HCT116 (cell line): ENCODE data around the gene EIF2AK2. TPM values are rescaled to one million over a fixed set of nuclear protein-coding genes. Genes with fewer than 3 reads are reported as not detected.

Experiments
- ATAC-seq: fragments of 200-7000 bp; cut with Tn5 transposase; 2 replicates; pipeline ENCODE4 v1.9.1; 2020; ENCODE audit warnings: mild to moderate bottlenecking, moderate library complexity
- Bru-seq: library from RNA; stranded (reverse); fragments of 400-500 nt; gene quantifications from one replicate; lab custom pipeline; 2021; lab: Mats Ljungman, UMichigan
- BruChase-seq, 2 experiments: library from RNA; stranded (reverse); fragments of 400-500 nt; gene quantifications; one replicate each; lab custom pipeline; 2021; lab: Mats Ljungman, UMichigan
- BruUV-seq: library from RNA; stranded (reverse); fragments of 400-500 nt; replicated peaks from 2 replicates; lab custom pipeline; 2021; lab: Mats Ljungman, UMichigan
- CTCF ChIA-PET: fragments of 300-600 bp; sonication (Branson Sonifier 250); formaldehyde crosslinking; loops from one replicate; lab custom pipeline; 2021; ENCODE audit warnings: antibody characterized with exemption; lab: Charles Lee
- POLR2A ChIA-PET: fragments of 300-600, 350-600 bp; sonication (Branson Sonifier 250); formaldehyde crosslinking; loops from one replicate; lab custom pipeline; 2021; ENCODE audit warnings: antibody characterized with exemption; lab: Charles Lee
- RAD21 ChIA-PET, 2 experiments: fragments of 300-600 bp; sonication (Branson Sonifier 250); formaldehyde crosslinking; loops; one replicate each; lab custom pipeline; 2023; ENCODE audit warnings: low total read pairs in 2 of 2; ENCODE audit not compliant: uncharacterized antibody in 2 of 2, unreplicated experiment in 2 of 2, low non-redundant PET in 1 of 2; lab: Charles Lee
- DNase-seq: peaks from one replicate; pipeline ENCODE4 v3.0.0-alpha.2; 2010; ENCODE audit warnings: low read depth, low spot score
- H2AFZ ChIP-seq: fragments of 200-600 bp; shearing (Covaris generic), sonication (generic); 2 replicates; pipeline ENCODE4 v1.6.1; 2017; ENCODE audit warnings: low read depth, mixed run types, mixed read lengths, antibody characterized with exemption, low read length; ENCODE audit not compliant: poor library complexity, severe bottlenecking
- H3K27ac ChIP-seq: 2 replicates; pipeline ENCODE4 v1.5.1; 2012; ENCODE audit warnings: low read depth, low read length
- H3K27me3 ChIP-seq: fragments of 200-600 bp; sonication (generic); 2 replicates; pipeline ENCODE4 v1.6.1; 2016; ENCODE audit warnings: mixed run types, low read length, mixed read lengths; ENCODE audit not compliant: insufficient read depth
- H3K36me3 ChIP-seq, 2 experiments: fragments of 200-500 bp in 1 of 2; fragments of 200-600 bp in 1 of 2; sonication (Bioruptor generic) in 1 of 2; sonication (generic) in 1 of 2; 2 replicates each; pipeline versions ENCODE4 v1.5.1 to v1.6.1; 2014 to 2016; ENCODE audit warnings: low read length in 2 of 2, inconsistent platforms in 1 of 2, mixed read lengths in 1 of 2, mixed run types in 1 of 2; ENCODE audit not compliant: insufficient read depth in 2 of 2, control insufficient read depth in 1 of 2
- H3K4me1 ChIP-seq, 2 experiments: fragments of 200-600 bp in 1 of 2; sonication (generic) in 1 of 2; 2 replicates each; pipeline versions ENCODE4 v1.5.1 to v1.6.1; 2012 to 2017; ENCODE audit warnings: low read length in 2 of 2, inconsistent platforms in 1 of 2, mild to moderate bottlenecking in 1 of 2, mixed read lengths in 1 of 2, mixed run types in 1 of 2, moderate library complexity in 1 of 2; ENCODE audit not compliant: insufficient read depth in 2 of 2, control insufficient read depth in 1 of 2
- H3K4me2 ChIP-seq: fragments of 200-600 bp; sonication (generic); 2 replicates; pipeline ENCODE4 v1.6.1; 2017; ENCODE audit warnings: mixed run types, low read length, mixed read lengths
- H3K4me3 ChIP-seq, 2 experiments: fragments of 200-600 bp in 1 of 2; sonication (generic) in 1 of 2; replicated peaks in 1 of 2; 2 replicates each; pipeline ENCODE4 v1.5.1; 2011 to 2016; ENCODE audit warnings: low read length in 2 of 2, control low read depth in 1 of 2, low read depth in 1 of 2, mild to moderate bottlenecking in 1 of 2, mixed read lengths in 1 of 2, mixed run types in 1 of 2
- H3K79me2 ChIP-seq: fragments of 200-600 bp; sonication (generic); 2 replicates; pipeline ENCODE4 v1.6.1; 2017; ENCODE audit warnings: mild to moderate bottlenecking, mixed run types, low read length, moderate library complexity, mixed read lengths; ENCODE audit not compliant: insufficient read depth
- H3K9ac ChIP-seq: fragments of 200-600 bp; sonication (generic); 2 replicates; pipeline ENCODE4 v1.6.1; 2016; ENCODE audit warnings: low read length, mixed read lengths
- H3K9me2 ChIP-seq: fragments of 200-600 bp; sonication (generic), shearing (Covaris generic); 2 replicates; pipeline ENCODE4 v1.6.1; 2017; ENCODE audit warnings: mixed run types, mild to moderate bottlenecking, moderate library complexity; ENCODE audit not compliant: insufficient read depth
- H3K9me3 ChIP-seq, 2 experiments: fragments of 200-500 bp in 1 of 2; fragments of 200-600 bp in 1 of 2; sonication (Bioruptor generic) in 1 of 2; sonication (generic) in 1 of 2; 2 replicates each; pipeline ENCODE4 v1.6.1; 2014 to 2017; ENCODE audit warnings: low read length in 2 of 2, mixed read lengths in 2 of 2, inconsistent platforms in 1 of 2, low read depth in 1 of 2, mild to moderate bottlenecking in 1 of 2, mixed run types in 1 of 2, moderate library complexity in 1 of 2; ENCODE audit not compliant: control insufficient read depth in 1 of 2, insufficient read depth in 1 of 2
- H4K20me1 ChIP-seq: fragments of 200-600 bp; sonication (generic), shearing (Covaris generic); 2 replicates; pipeline ENCODE4 v1.6.1; 2017; ENCODE audit warnings: mixed run types, mild to moderate bottlenecking, moderate library complexity; ENCODE audit not compliant: insufficient read depth
- ELF1 ChIP-seq: IDR thresholded peaks from 2 replicates; pipeline ENCODE4 v1.6.1; 2012; ENCODE audit warnings: low read depth, borderline replicate concordance
- FOSL1 ChIP-seq: IDR thresholded peaks from 2 replicates; pipeline ENCODE4 v1.6.1; 2012; ENCODE audit warnings: low read depth
- MAX ChIP-seq: IDR thresholded peaks from 2 replicates; pipeline ENCODE4 v1.6.1; 2012
- POLR2AphosphoS5 ChIP-seq: IDR thresholded peaks from 2 replicates; pipeline ENCODE4 v1.6.1; 2011; ENCODE audit warnings: mild to moderate bottlenecking, low read depth, low read length, moderate library complexity
- SIN3A ChIP-seq: IDR thresholded peaks from 2 replicates; pipeline ENCODE4 v1.6.1; 2012; ENCODE audit warnings: low read depth
- YY1 ChIP-seq: IDR thresholded peaks from 2 replicates; pipeline ENCODE4 v1.6.1; 2011; ENCODE audit warnings: low read length, low read depth, moderate library complexity, mild to moderate bottlenecking; ENCODE audit not compliant: insufficient replicate concordance; ENCODE audit errors: extremely low read depth
- ZFX ChIP-seq: fragments of 450-650 bp; IDR thresholded peaks from 2 replicates; pipeline ENCODE4 v1.6.1; 2017
- intact Hi-C: fragments of 100-400 bp; cut with micrococcal nuclease; formaldehyde crosslinking; loops from 2 replicates; pipeline ENCODE4 v1.10.0; 2022
- long read RNA-seq: library from polyadenylated mRNA; unstranded; transcript quantifications from one replicate; pipeline ENCODE4 v2.0.0, GENCODE V29; 2021; ENCODE audit not compliant: unreplicated experiment
- polyA plus RNA-seq: library from polyadenylated mRNA; unstranded; fragments of >200 nt; gene quantifications from 2 replicates; pipeline ENCODE4 v1.2.1, GENCODE V29; 2012; ENCODE audit warnings: missing spikeins
- total RNA-seq: library from RNA; stranded (reverse); gene quantifications from one replicate; pipeline ENCODE4 v1.2.1, GENCODE V29; 2021; ENCODE audit not compliant: unreplicated experiment
- TF ChIP-seq, protein P1 (sequence below): IDR thresholded peaks from 2 replicates; pipeline ENCODE4 v1.6.1; 2011; ENCODE audit warnings: mild to moderate bottlenecking, low read length, moderate library complexity; ENCODE audit not compliant: insufficient replicate concordance; ENCODE audit errors: extremely low read depth

The EIF2AK2 gene
- total RNA-seq (40.7 TPM), Bru-seq, nascent RNA (percentile 81 among the genes with signal in this experiment), BruChase-seq, experiment 1, labeled RNA remaining after a 6-hour chase (percentile 94 among the genes with signal in this experiment), BruChase-seq, experiment 2, labeled RNA remaining after a 2-hour chase (percentile 88 among the genes with signal in this experiment)
- polyA plus RNA-seq = 4.8 and 7.2 TPM in 2 replicates
- long read RNA-seq, full-length matches to known transcripts = 11 of 56 reads
- long read RNA-seq, partial matches to known transcripts = 24 of 56 reads
- long read RNA-seq, other reads (novel, unspliced or antisense) = 21 of 56 reads

GRCh38 chr2:37156857-37157714 is at the start of gene EIF2AK2:
TSS of gene EIF2AK2 (minus strand) at chr2:37156980. CDS start at chr2:37147806, 9,174 bp downstream.
- peak; percentile 65; the same call in 1 of the 2 replicates for TF ChIP-seq SIN3A
- TF ChIP-seq MAX = peak; percentile 71
- TF ChIP-seq ELF1 = no peak
- TF ChIP-seq POLR2AphosphoS5 = peak; percentile 67
- TF ChIP-seq, protein P1, sequence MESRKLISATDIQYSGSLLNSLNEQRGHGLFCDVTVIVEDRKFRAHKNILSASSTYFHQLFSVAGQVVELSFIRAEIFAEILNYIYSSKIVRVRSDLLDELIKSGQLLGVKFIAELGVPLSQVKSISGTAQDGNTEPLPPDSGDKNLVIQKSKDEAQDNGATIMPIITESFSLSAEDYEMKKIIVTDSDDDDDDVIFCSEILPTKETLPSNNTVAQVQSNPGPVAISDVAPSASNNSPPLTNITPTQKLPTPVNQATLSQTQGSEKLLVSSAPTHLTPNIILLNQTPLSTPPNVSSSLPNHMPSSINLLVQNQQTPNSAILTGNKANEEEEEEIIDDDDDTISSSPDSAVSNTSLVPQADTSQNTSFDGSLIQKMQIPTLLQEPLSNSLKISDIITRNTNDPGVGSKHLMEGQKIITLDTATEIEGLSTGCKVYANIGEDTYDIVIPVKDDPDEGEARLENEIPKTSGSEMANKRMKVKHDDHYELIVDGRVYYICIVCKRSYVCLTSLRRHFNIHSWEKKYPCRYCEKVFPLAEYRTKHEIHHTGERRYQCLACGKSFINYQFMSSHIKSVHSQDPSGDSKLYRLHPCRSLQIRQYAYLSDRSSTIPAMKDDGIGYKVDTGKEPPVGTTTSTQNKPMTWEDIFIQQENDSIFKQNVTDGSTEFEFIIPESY = peak; percentile 87
- peak; percentile 70 for TF ChIP-seq ZFX
- peak; percentile 23 for TF ChIP-seq YY1
- no peak for TF ChIP-seq FOSL1
- Histone ChIP-seq H3K9me3 (no peaks in the 10 kb centered on the region), H3K9me2 (no peaks in the 10 kb centered on the region), H3K4me1 (peaks cover 10 to 18% of the 10 kb centered on the region in 2 experiments), H3K4me2 (peak within 1 kb of the TSS; percentile 84), H3K79me2 (peaks cover 39% of the 10 kb centered on the region), H3K27me3 (no peaks in the 10 kb centered on the region), H4K20me1 (no peaks in the 10 kb centered on the region), H3K27ac (peak within 1 kb of the TSS; percentile 67), H3K9ac (peak within 1 kb of the TSS; percentile 88), H3K4me3 (peak within 1 kb of the TSS; percentile 76 to 81), H3K36me3 (no peaks in the 10 kb centered on the region), H2AFZ (peak within 1 kb of the TSS; percentile 36)
- POLR2A ChIA-PET = no interaction called here
- TSS peak; percentile 62 for BruUV-seq
- ATAC-seq (peak; percentile 94), DNase-seq (peak; percentile 29)
- intact Hi-C loops = no loop called here
- RAD21 ChIA-PET = no interaction called here
- CTCF ChIA-PET = interaction anchor here (1.5 kb wide), 1 partner anchor 12 kb away, joined by 4 read pairs; no protein-coding TSS in a partner anchor
